K562 (cell line): Measurements from ENCODE around the gene AIFM3. TPM values are rescaled to one million over a fixed set of nuclear protein-coding genes. Genes with fewer than 3 reads are reported as not detected.

Source experiments
- CREBBP ChIP-seq: IDR thresholded peaks from one replicate; pipeline ENCODE4 v1.6.1; 2012; ENCODE audit warnings: low read depth, mild to moderate bottlenecking, control low read depth, inconsistent platforms, low read length
- E2F6 ChIP-seq, 2 experiments: IDR thresholded peaks; 2 replicates each; pipeline ENCODE4 v1.6.1; 2011; ENCODE audit warnings: borderline replicate concordance in 1 of 2, control low read depth in 1 of 2, low read depth in 1 of 2, low read length in 1 of 2, mild to moderate bottlenecking in 1 of 2, mixed read lengths in 1 of 2, moderate library complexity in 1 of 2; ENCODE audit not compliant: insufficient read depth in 1 of 2, insufficient read length in 1 of 2, poor library complexity in 1 of 2, severe bottlenecking in 1 of 2; ENCODE audit errors: extremely low read depth in 1 of 2
- ELK3 ChIP-seq: fragments of 450-650 bp; formaldehyde crosslinking; IDR thresholded peaks from 2 replicates; pipeline ENCODE4 v1.4.0; 2020; ENCODE audit warnings: mild to moderate bottlenecking
- GABPB2 ChIP-seq: fragments of 250-450 bp; sonication (Bioruptor Pico); conservative IDR thresholded peaks from 2 replicates; pipeline ENCODE4 v1.5.1; 2021; ENCODE audit warnings: mild to moderate bottlenecking
- HNRNPK ChIP-seq: fragments of 200-400 bp; formaldehyde crosslinking; IDR thresholded peaks from one replicate; pipeline ENCODE4 v1.6.1; 2018; ENCODE audit warnings: mild to moderate bottlenecking, low read depth, low read length; ENCODE audit not compliant: poor library complexity, severe bottlenecking
- JUN ChIP-seq, 2 experiments: sonication (generic) in 1 of 2; formaldehyde crosslinking in 1 of 2; IDR thresholded peaks; 2 replicates each; pipeline versions ENCODE4 v1.6.1 to v1.8.0; 2012 to 2022; ENCODE audit warnings: borderline replicate concordance in 2 of 2, mild to moderate bottlenecking in 2 of 2, improper control_type of control experiment in 1 of 2, low read depth in 1 of 2, low read length in 1 of 2, missing genetic modification reagents in 1 of 2
- KLF1 ChIP-seq: fragments of 450-650 bp; IDR thresholded peaks from 2 replicates; pipeline ENCODE4 v1.6.1; 2016; ENCODE audit warnings: missing genetic modification characterization, missing compliant biosample characterization
- MXI1 ChIP-seq: IDR thresholded peaks from 2 replicates; pipeline ENCODE4 v1.6.1; 2011; ENCODE audit warnings: low read depth, mild to moderate bottlenecking, improper control_type of control experiment, low read length
- MYC ChIP-seq, 2 experiments: fragments of 250-450 bp in 1 of 2; sonication (Bioruptor Pico) in 1 of 2; IDR thresholded peaks; 2 replicates each; pipeline versions ENCODE4 v1.5.1 to v1.6.1; 2012 to 2021; ENCODE audit warnings: low read depth in 2 of 2, borderline replicate concordance in 1 of 2, improper control_type of control experiment in 1 of 2, low read length in 1 of 2, mild to moderate bottlenecking in 1 of 2, moderate library complexity in 1 of 2
- NCOR1 ChIP-seq: fragments of 450-650 bp; IDR thresholded peaks from 2 replicates; pipeline ENCODE4 v1.6.1; 2016; ENCODE audit warnings: mild to moderate bottlenecking, moderate library complexity
- OTX1 ChIP-seq: fragments of 450-650 bp; formaldehyde crosslinking; IDR thresholded peaks from 2 replicates; pipeline ENCODE4 v1.4.0; 2022; ENCODE audit warnings: mild to moderate bottlenecking
- PBX2 ChIP-seq, 2 experiments: IDR thresholded peaks in 1 of 2; conservative IDR thresholded peaks in 1 of 2; 2 replicates each; pipeline ENCODE4 v1.6.1; 2016; ENCODE audit warnings: low read depth in 2 of 2, mild to moderate bottlenecking in 1 of 2, missing compliant biosample characterization in 1 of 2, missing genetic modification characterization in 1 of 2, moderate library complexity in 1 of 2
- RBM17 ChIP-seq: fragments of 200-400 bp; formaldehyde crosslinking; IDR thresholded peaks from 2 replicates; pipeline ENCODE4 v1.6.1; 2017; ENCODE audit warnings: low read depth, mild to moderate bottlenecking, low read length, borderline replicate concordance
- SMARCB1 ChIP-seq: IDR thresholded peaks from 2 replicates; pipeline ENCODE4 v1.6.1; 2011; ENCODE audit warnings: improper control_type of control experiment, low read depth; ENCODE audit not compliant: insufficient read length
- ZNF311 ChIP-seq: fragments of 250-450 bp; sonication (Bioruptor Pico); IDR thresholded peaks from 2 replicates; pipeline ENCODE4 v1.4.0; 2020; ENCODE audit warnings: mild to moderate bottlenecking, moderate library complexity
- ZNF384 ChIP-seq: IDR thresholded peaks from 2 replicates; pipeline ENCODE4 v1.6.1; 2012; ENCODE audit warnings: low read depth, low read length, improper control_type of control experiment
- ZNF449 ChIP-seq: fragments of 250-450 bp; sonication (Bioruptor Pico); IDR thresholded peaks from 2 replicates; pipeline ENCODE4 v1.8.0; 2022; ENCODE audit warnings: moderate library complexity, mild to moderate bottlenecking, inconsistent platforms
- polyA plus RNA-seq, 8 experiments: library from polyadenylated mRNA; depleted of rRNA in 4 of 8; stranded (reverse) in 5 of 8; unstranded in 3 of 8; fragments of >200 nt; fragmentation: Nextera tagmentation in 2 of 8; fragmentation: Illumina TruSeq in 1 of 8; extraction: Ambion mirVana in 2 of 8; extraction: Trizol in 1 of 8; gene quantifications; 2 replicates each; pipeline versions ENCODE4 v1.2.1 to v1.2.3, GENCODE V29; 2011 to 2014; ENCODE audit warnings: inconsistent platforms in 1 of 8, missing spikeins in 1 of 8
- total RNA-seq, 7 experiments: library from RNA; depleted of rRNA in 6 of 7; stranded (reverse); fragments of >200 nt in 6 of 7; fragmentation: Illumina TruSeq in 2 of 7; extraction: Trizol in 2 of 7; gene quantifications; 2 replicates each; pipeline versions ENCODE4 v1.2.1 to v1.2.3, GENCODE V29; 2011 to 2021; ENCODE audit warnings: low replicate concordance in 1 of 7

Gene AIFM3
- total and polyA plus RNA-seq, 9 of the 15 experiments (the other 6 are each of a cell fraction or from before 2014, with no cell fraction given), result 0.03 to 0.20 (median 0.07) TPM; not detected in 1

GRCh38 chr22:21000207-21000986, 33.3 kb downstream of the AIFM3 start (continued):
- peak; percentile 30; the same call in 1 of the 2 replicates for TF ChIP-seq GABPB2
- no peak for TF ChIP-seq ZNF449 (CRISPR knock-in tag)
- no peak for TF ChIP-seq HNRNPK
- peak; percentile 18; the same call in 1 of the 2 replicates for TF ChIP-seq ZNF384
- 0 out of 2 replicates have a peak, but pooled peaks have one; percentile 33 for TF ChIP-seq MXI1
- TF ChIP-seq ZNF311 (CRISPR knock-in tag), result no peak
- no peak for TF ChIP-seq JUN (IDR thresholded peaks at IDR 0.05; ENCODE audit: borderline replicate concordance, low read depth, low read length)
- no peak for TF ChIP-seq JUN (CRISPR knock-in tag; IDR thresholded peaks at IDR 0.05; ENCODE audit: borderline replicate concordance)
- no peak for TF ChIP-seq RBM17
- TF ChIP-seq KLF1 (tag), result peak; percentile 42; the same call in 1 of the 2 replicates
- TF ChIP-seq SMARCB1, result no peak
- no peak for TF ChIP-seq CREBBP
- no peak for TF ChIP-seq PBX2 (CRISPR knock-in tag; IDR thresholded peaks at IDR 0.05; ENCODE audit: low read depth)
- TF ChIP-seq PBX2 (tag; conservative IDR thresholded peaks at IDR 0.05; ENCODE audit: low read depth), result no peak
- no peak for TF ChIP-seq ELK3 (CRISPR knock-in tag)
- TF ChIP-seq NCOR1, result no peak
- peak in 1 of 2 experiments; percentile 61 for TF ChIP-seq E2F6 (IDR thresholded peaks at IDR 0.05; ENCODE audit: borderline replicate concordance in 1 of 2, extremely low read depth in 1 of 2, insufficient read depth in 1 of 2, insufficient read length in 1 of 2, low read depth in 1 of 2, low read length in 1 of 2, poor library complexity in 1 of 2, severe bottlenecking in 1 of 2)
- TF ChIP-seq MYC (IDR thresholded peaks at IDR 0.05; ENCODE audit: low read depth, low read length), result peak; percentile 30
- TF ChIP-seq MYC (CRISPR knock-in tag; IDR thresholded peaks at IDR 0.05; ENCODE audit: borderline replicate concordance, low read depth), result no peak
- TF ChIP-seq OTX1 (CRISPR knock-in tag), result 0 out of 2 replicates have a peak, but pooled peaks have one; percentile 7
